GM10248 (cell line): Measurements from ENCODE around the gene CCNO.

Source experiments
- CTCF ChIA-PET: fragments of 300-600 bp; sonication (Branson Sonifier 250); formaldehyde crosslinking; extraction: SDS; loops from one replicate; lab custom pipeline; 2021; ENCODE audit warnings: antibody characterized with exemption; lab: Yijun Ruan, JAX
- POLR2A ChIA-PET: fragments of 350-650 bp; sonication (Branson Sonifier 250); formaldehyde crosslinking; extraction: SDS; loops from one replicate; lab custom pipeline; 2020; ENCODE audit warnings: antibody characterized with exemption; lab: Yijun Ruan, JAX
- DNase-seq: peaks from one replicate; pipeline ENCODE4 v3.0.0; 2012; ENCODE audit errors: extremely low spot score
- CTCF ChIP-seq: IDR thresholded peaks from 2 replicates; pipeline ENCODE4 v1.5.1; 2012; ENCODE audit warnings: mild to moderate bottlenecking, low read depth; ENCODE audit errors: extremely low read depth, missing control alignments, control extremely low read depth

The CCNO gene

GRCh38 chr5:55231029-55231918, 2.1 kb downstream of the CCNO start:
- peak; percentile 26 for DNase-seq
- POLR2A ChIA-PET: interaction anchor here (0.6 kb wide), 1 partner anchor 920 kb away, joined by 3 read pairs; no protein-coding TSS in a partner anchor
- CTCF ChIA-PET: interaction anchor here (1.0 to 2.1 kb wide), 8 partner anchors 15 to 705 kb away, joined by 3 to 10 read pairs (median 3); no protein-coding TSS in a partner anchor
- peak; percentile 0 for TF ChIP-seq CTCF

- ChIA-PET CTCF (no interaction called here), POLR2A (no interaction called here)
- no peak for DNase-seq
- TF ChIP-seq CTCF: no peak
Measured at GRCh38 chr5:55230086-55230629, 3.2 kb downstream of the CCNO start.

- DNase-seq: no peak
- ChIA-PET POLR2A (no interaction called here), CTCF (interaction anchor here (0.9 to 1.8 kb wide), 2 partner anchors 17 to 464 kb away, joined by 3 to 7 read pairs; no protein-coding TSS in a partner anchor)
- no peak for TF ChIP-seq CTCF
Measured at GRCh38 chr5:55227664-55228430, 5.6 kb downstream of the CCNO start.

- CTCF ChIA-PET: interaction anchor here (1.0 to 2.0 kb wide), 9 partner anchors 8 to 66 kb away, joined by 3 to 18 read pairs (median 6); no protein-coding TSS in a partner anchor
Measured at GRCh38 chr5:55226934-55227663, 6.3 kb downstream of the CCNO start, which contains the start of gene MCIDAS. TSS of gene MCIDAS (minus strand) at chr5:55227315. CDS start at chr5:55227138, 177 bp downstream.

More at GRCh38 chr5:55226934-55227663, 6.3 kb downstream of the CCNO start, which contains the start of gene MCIDAS:
- no peak for TF ChIP-seq CTCF
- POLR2A ChIA-PET: interaction anchor here (0.6 kb wide), 1 partner anchor 15 kb away, joined by 4 read pairs; no protein-coding TSS in a partner anchor
- DNase-seq: peak; percentile 79
